Germinal center (tissue), 1 donor: ENCODE measurements around the gene ZBTB1.

Experiments
- DNase-seq: peaks from one replicate; pipeline ENCODE4 v3.0.0; 2012; ENCODE audit warnings: mixed read lengths, low spot score

Gene ZBTB1, protein sequence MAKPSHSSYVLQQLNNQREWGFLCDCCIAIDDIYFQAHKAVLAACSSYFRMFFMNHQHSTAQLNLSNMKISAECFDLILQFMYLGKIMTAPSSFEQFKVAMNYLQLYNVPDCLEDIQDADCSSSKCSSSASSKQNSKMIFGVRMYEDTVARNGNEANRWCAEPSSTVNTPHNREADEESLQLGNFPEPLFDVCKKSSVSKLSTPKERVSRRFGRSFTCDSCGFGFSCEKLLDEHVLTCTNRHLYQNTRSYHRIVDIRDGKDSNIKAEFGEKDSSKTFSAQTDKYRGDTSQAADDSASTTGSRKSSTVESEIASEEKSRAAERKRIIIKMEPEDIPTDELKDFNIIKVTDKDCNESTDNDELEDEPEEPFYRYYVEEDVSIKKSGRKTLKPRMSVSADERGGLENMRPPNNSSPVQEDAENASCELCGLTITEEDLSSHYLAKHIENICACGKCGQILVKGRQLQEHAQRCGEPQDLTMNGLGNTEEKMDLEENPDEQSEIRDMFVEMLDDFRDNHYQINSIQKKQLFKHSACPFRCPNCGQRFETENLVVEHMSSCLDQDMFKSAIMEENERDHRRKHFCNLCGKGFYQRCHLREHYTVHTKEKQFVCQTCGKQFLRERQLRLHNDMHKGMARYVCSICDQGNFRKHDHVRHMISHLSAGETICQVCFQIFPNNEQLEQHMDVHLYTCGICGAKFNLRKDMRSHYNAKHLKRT

GRCh38 chr14:64504310-64504896, at the start of gene ZBTB1:
Gene ZBTB1 (plus strand): TSS chr14:64504770. CDS start chr14:64521505, 16,735 bp downstream.
- peak; percentile 77 for DNase-seq

DNA sequence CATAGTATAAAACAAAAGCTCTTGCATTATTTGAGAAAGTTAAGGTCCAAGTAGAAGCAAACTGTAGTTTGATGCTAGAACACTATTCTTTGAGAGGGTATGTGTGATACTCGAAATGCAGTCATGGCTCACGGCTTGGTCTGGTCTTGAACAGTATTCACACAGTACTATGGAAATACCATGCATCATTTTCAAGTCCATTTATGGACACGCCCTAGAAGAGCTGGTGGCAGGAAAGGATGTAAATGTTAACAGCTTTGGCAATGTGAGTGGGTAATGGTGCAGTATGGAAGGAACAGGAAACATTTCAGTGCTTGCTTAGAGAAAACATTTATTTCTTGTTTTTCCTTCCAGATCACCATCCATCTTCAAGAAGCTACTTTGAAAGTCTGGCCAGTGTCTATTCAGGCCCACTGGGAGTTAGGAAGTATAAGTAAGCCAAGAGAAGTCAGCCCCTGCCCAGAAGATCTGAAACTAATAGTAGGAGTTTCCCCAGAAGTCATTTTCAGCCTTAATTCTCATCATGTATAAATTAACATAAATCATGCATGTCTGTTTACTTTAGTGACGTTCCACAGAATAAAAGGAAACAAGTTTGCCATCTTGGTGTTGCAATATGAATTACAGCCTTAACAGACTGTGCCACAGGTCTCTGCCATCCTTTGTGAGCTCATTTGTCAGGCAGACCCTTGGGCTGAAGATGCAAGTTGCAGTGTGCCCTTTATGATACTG, 45.0 kb upstream of the ZBTB1 start:
- DNase-seq: no peak

DNA sequence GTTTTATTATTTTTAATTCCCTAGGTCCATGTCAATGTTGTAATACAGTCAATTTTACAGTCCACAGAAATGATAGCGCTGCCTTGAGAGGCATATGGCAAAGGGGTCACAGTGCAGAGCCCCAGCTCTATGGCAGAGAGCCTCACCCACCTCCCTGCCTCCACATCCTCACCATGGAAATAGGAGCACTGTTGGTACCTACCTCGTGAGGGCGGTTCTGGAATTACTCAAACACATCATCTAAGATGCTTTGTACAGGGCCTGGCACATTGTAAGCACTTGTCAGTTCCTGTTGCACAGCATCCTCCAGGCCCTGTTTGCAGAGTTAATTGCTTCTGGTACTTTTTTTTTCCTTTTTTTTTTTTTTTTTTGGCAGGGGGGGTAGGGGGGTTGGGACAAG, 43.3 kb upstream of the ZBTB1 start:
- no peak for DNase-seq

DNA sequence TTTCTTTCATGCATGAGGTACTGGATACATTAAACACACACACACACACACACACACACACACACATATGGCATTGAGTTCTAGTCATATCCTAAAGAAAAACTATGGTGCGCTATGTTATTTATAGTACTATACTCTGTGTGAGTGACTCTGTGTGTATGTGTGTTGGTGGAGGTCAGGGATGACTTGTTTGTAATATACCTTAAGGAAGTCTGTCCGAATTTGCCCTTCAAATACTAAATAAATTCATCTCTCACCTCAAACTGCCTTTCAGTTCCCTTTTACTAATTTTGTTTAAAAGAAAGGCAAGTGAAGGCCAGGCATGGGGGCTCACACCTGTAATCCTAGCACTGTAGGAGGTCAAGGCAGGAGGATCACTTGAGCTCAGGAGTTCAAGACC, 41.4 kb upstream of the ZBTB1 start:
- peak; percentile 46 for DNase-seq

- no peak for DNase-seq
Observed at GRCh38 chr14:64463873-64464272, 40.7 kb upstream of the ZBTB1 start.

DNA sequence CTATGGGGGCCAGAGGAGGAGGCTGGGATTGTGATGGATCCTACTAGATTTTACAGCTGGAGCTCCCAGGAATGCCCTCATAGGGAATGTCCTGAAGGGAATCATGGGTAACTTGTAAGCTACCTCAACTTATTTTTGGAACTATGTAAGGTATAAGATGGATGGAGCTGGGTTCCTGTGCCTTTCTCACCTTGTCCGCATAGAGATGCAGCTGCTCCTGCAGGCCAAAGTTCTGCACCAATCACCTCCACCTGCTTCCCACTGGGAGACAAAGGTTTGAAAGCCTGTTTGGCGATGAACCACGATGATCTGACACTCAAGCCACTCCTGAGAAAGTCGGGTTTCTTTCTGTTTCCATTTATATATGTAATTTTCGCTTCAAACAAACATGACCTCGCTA, 39.9 kb upstream of the ZBTB1 start:
- DNase-seq: no peak

GRCh38 chr14:64465191-64465822, 39.3 kb upstream of the ZBTB1 start, which contains the start of gene AKAP5:
Gene AKAP5 (plus strand): TSS chr14:64465499. CDS start chr14:64468395, 2,896 bp downstream.
- peak; percentile 79 for DNase-seq

DNA sequence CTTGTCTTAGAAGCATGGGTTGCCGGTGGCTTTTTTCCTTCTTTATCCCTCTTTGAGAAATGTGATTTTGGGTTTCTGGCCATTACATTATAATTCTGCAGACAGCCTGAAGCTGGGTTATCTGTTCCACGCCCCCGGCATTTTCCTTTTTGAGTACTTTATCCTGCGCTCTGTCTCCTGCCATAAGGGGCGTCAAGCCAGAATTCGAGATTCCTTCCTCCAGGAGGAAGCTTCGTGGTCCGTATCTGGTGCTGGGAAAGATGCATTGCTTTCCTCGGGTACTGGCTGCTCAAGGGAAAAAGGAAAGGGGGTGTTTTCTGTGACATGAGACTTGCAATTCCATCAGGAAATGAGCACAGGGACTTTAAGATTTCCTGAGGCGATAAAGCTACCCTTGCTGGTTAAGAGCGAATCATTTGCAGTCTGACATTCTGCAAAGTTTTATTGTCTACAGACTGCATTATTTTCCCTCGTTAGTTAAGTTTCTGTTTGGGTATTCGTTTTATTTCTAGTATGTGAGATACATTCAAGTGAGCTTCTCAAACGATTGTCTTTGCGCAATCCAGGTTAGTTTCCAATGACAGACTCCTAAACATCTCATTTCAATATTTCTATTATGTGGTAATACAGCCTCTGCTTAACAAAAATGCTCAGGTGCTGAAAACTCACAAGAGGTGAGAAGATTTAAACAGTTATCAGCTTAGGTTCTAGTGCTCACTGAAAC, 38.6 kb upstream of the ZBTB1 start:
- DNase-seq: no peak

DNA sequence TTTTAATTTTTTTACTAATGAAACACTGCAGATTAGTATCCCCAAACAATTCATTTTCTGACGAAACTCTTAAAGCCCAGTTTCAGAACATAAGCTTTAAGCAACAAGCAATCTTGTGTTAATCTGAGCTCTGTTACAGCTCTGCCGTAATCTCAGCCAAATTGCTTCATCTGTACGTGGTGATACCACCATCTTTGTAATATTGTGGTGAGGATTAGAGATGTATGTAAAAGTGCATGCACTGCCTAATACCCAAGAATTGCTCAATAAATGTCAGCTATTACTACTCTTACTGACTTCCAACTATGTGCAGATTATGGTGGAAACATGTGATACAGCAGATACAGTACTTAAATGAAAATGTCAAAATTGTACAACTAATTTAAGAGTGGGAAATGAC, 37.5 kb upstream of the ZBTB1 start:
- no peak for DNase-seq

DNA sequence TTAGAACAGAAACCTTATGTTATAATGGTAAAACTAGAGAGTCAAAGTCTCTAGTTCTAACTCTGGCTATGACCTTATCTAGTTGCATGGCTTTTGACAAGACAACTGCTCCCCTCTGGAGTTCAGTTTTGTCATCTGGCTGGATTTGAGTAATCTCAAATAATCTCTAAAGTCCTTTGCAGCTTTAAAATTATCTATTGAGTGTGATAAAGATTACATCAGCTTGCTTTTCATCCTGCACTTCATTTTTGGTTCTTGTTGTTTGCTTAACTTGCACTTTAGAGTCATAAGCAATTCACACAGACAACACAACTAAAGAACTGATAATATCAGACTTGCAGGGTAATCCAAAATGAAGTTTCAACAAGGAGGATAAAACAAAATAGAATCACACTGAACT, 37.0 kb upstream of the ZBTB1 start:
- DNase-seq: no peak

- DNase-seq: no peak
Observed at GRCh38 chr14:64468451-64468850, 36.1 kb upstream of the ZBTB1 start.

DNA sequence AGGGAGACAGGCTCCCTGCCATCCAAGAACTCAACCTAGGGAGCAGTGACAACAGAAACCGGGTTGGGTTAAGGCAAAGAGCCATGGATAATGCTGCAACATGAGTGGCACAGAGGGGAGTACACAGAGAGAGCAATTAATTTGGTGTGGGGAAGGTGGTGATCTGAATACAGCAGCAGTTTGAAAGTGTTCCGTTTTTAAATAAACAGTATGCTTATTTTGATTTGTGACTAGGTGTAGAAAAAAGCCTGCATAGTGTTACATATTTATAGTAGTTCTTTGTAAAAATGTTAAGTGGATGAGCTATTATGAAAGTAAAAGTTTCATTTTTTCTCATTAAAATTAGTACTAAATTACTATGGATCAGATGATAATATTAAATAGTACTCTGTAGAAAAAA, 30.5 kb upstream of the ZBTB1 start:
- DNase-seq: no peak

GRCh38 chr14:64474698-64475097, 29.9 kb upstream of the ZBTB1 start:
- DNase-seq: no peak

GRCh38 chr14:64475585-64476273, 28.8 kb upstream of the ZBTB1 start:
- no peak for DNase-seq

GRCh38 chr14:64476438-64476837, 28.1 kb upstream of the ZBTB1 start:
- no peak for DNase-seq

GRCh38 chr14:64478634-64479250, 25.8 kb upstream of the ZBTB1 start:
- DNase-seq: peak; percentile 30

GRCh38 chr14:64488590-64489099, 15.9 kb upstream of the ZBTB1 start:
- DNase-seq: no peak

GRCh38 chr14:64491637-64492036, 12.9 kb upstream of the ZBTB1 start:
- DNase-seq: no peak

DNA sequence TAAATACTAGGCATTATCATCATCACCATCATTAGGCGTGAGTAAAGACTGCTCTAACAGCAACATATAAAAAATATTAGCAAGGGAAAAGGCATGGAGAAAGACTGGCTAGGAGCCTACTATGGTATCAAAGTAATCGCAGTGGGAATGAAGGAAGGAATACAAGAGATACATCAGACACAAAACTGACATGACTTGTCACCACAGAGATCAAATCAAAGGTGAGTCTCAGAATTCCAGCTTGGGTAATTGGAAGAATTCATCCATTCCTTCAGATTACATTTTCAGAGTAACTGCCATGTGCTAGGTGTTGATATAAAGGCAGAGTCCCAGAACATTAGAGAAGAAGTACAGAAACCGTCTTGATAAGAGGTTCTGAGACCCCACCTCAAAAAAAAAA, 11.1 kb upstream of the ZBTB1 start:
- DNase-seq: no peak

DNA sequence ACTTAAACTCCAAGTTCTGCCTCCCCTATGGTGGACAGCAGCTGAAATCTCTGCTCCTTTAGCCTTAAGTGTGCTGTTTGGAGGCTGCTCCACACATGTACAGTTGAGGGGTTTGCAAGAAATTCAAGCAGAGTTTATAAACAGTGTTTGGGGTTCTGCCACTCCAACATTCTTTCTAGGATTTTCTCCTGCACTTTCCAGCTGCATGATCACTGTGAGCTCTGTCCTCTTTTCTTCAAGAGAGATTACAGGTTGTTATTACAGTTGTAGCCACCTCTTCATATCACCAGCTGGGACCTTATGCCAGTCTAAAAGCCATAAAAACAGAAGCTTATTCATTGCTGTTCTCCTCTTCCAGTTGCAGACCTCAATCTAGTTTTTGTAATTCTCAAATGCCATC, 9.3 kb upstream of the ZBTB1 start:
- DNase-seq: no peak
